AG09319 (cell line): ENCODE data around the gene IER3IP1.
A peak's percentile ranks its signal among the peaks of the same experiment; 100 is the strongest.
"Not testable (repeated sequence)": the region's sequence is repeated elsewhere in the genome, so short reads cannot be mapped to it uniquely, and the experiment has no call there.

Experiments used
- DNase-seq: peaks from one replicate; pipeline ENCODE4 v3.0.0-alpha.2; 2010; ENCODE audit warnings: low read depth; ENCODE audit errors: extremely low read depth
- TF ChIP-seq, protein P1 (sequence below): IDR thresholded peaks from 2 replicates; pipeline ENCODE4 v1.5.1; 2011; ENCODE audit warnings: low read depth, mild to moderate bottlenecking, inconsistent platforms, low read length, moderate library complexity

The IER3IP1 gene, protein sequence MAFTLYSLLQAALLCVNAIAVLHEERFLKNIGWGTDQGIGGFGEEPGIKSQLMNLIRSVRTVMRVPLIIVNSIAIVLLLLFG

DNA sequence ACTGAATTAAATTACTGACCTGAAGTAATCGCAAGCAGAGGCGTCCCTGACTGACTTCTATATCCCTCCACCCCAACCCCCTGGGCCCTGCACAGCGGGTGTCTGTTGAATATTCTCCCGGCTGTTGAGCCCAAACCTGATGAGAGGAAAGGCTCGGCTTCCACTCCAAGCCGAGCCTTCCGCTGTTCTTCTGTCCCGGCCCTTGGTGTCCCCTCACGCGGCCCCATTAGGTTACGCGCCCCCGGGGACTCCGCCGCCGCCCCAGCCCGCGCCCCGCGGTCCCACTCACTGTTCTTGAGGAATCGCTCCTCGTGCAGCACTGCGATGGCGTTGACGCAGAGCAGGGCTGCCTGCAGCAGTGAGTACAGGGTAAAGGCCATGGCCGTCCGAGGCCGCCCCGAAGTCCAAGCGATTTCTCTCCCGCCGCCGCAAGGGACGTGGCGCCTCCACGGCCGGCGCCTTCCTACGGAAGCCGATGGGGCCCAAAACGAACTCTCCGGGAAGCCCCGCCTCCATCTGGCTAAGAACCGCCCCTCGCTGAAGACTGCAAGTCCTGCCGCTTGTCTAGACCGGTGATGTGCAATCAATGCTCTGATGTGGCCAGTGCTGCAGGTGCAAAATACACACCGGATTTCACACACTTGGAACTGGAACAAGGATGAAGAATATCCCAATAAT lies at the start of gene IER3IP1:
Gene IER3IP1, minus strand, starts transcription at position 467 of the 678 bp plus-strand sequence. Its CDS starts 87 bp downstream, at position 380.
- TF ChIP-seq, protein P1, sequence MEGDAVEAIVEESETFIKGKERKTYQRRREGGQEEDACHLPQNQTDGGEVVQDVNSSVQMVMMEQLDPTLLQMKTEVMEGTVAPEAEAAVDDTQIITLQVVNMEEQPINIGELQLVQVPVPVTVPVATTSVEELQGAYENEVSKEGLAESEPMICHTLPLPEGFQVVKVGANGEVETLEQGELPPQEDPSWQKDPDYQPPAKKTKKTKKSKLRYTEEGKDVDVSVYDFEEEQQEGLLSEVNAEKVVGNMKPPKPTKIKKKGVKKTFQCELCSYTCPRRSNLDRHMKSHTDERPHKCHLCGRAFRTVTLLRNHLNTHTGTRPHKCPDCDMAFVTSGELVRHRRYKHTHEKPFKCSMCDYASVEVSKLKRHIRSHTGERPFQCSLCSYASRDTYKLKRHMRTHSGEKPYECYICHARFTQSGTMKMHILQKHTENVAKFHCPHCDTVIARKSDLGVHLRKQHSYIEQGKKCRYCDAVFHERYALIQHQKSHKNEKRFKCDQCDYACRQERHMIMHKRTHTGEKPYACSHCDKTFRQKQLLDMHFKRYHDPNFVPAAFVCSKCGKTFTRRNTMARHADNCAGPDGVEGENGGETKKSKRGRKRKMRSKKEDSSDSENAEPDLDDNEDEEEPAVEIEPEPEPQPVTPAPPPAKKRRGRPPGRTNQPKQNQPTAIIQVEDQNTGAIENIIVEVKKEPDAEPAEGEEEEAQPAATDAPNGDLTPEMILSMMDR: peak; percentile 13; the same call in 1 of the 2 replicates
- DNase-seq: peak; percentile 74

DNA sequence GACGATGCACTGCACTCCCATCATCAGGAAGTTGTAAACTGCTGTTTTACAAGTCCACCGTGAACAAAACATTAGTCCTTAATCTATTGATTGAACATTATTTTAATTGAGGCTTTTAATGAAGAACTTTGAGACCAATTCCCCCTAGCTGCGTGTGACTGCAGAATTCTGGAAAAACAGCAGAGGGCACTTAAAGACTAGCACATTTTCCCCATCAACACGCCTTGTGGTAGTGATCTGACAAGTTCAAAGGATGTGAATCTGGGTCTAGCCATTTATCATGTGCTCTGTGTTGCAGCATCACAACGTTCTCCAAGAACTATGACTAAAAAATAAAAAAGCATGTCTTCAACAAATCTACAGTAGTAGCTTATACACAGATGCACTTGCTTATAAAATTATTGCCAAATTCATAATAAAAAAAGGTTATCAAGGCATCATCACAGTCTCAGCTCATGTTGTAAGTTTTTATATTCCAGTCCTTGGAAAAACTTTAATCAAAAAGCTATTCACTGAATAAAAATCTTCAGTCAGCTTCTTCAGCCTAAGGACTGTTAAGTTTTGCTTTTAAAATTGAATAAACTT lies 39.5 kb upstream of the IER3IP1 start:
- DNase-seq: peak; percentile 19
- TF ChIP-seq, protein P1: peak; percentile 49

DNA sequence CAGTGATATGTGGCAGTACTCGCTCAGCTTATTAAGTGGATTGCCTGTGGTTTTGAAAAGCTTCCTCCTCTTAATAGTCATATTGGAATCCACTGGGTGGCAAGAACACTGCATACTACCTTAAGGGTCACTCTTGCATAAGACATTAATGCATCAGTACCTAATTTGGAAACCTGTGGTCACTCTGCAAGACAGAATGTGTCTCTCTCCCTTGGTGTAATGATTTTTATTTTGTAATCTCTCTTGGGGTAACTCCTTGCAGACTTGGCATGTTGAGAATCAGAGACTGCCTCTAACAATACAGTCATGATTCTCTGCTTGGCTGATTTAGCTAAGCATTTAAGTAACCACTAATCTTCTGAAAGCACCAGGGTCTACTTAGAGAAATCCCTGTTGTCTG lies 33.0 kb upstream of the IER3IP1 start:
- DNase-seq: no peak
- TF ChIP-seq, protein P1: no peak

DNA sequence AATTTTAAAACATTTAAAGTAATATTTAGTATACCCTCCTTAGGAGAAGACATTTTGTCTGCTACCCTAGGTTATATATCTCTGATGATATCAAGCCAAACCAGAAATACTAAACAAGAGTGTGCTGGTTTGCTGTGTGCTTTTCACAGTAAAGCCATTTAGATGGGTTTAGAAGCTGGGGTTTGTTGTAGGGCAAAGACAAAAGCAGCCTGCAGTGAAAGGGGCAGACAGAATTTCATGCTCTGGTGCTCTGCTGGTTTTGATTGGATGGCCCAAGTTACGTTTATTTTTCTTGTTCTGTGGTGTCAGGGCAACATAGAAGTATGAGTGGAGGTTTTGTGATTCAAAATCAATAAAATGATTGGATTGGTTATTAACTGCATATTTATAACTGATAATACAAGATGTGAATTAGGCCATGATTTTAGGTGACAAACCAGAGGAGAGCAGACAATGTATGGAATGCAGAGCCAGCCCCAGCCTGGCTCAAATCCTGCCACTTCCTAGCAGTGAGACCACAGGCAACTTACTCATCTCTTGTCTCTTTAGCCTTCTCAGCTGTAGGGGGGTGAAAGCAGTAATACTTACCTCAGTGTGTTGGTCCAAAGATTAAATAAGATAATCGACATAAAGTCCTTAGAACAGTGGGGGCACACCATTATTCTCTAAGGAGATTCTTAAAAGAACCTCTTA lies 30.9 kb upstream of the IER3IP1 start:
- DNase-seq: no peak
- TF ChIP-seq, protein P1: no peak

DNA sequence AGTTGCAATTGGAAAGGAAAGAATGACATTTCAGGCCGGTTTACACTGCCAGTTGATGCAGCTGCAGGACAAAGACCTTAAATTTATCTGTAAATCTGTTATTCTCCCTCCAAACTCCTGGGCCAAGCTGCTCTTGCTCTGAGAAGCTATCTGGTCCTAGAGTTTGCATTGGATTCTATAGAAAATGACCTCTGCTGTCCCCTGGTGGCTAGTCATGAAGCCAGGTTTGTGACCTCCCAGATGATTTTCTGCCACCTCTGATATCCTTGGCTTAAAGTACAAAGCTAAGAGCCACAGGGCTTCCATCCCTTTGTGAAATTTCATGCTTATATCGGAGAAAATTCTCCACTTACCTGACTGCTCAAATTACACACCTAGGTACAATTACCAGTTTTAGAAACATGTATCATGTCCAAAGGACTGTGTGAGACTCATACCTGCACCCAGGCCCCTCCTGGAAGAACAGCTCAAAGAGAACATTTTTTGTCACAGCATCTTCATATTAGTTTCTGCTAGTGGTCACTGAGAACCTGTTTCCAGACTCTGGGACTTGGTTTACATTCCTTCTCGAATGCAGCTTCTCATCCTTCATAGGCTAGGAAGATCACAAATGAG lies 28.9 kb upstream of the IER3IP1 start:
- DNase-seq: peak; percentile 11
- TF ChIP-seq, protein P1: peak; percentile 91

DNA sequence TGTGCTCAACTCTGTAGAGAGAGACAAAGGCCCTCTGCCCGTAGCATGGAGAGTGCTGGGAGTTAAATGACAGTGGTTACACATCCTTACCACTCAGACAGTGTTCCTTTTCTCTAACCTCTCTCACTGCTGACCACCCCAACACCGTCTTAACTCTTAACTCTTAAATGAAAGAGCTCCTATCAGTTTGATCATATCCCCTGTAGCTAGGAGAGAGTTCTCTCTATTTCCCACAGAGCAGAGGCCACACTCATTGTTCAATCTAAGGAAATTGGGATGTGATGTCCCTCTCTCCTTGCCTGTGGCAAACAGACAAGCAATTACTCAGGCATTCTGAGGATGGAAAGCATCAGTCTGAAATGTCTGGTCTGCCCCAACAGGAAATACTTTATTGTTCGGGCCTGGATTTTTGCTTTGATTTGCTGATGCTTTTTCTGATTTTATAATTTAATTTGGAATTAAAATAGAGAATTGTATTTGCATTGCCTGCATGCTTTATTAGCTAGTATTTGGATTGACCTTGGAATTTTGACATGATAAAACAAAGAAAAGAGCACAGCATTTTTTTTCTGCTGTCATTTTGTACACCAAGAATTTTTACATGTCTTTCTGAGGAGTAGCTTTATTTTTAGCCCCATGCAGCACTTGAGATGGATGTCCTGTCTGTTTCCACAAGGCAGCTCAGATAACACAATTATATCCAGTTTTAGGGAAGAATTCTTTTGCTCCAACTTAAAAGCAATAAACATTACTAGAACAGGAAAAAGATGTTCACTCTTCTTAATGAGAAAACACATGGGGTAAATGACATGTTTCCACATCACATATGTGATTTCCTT lies 27.7 kb upstream of the IER3IP1 start:
- DNase-seq: no peak
- TF ChIP-seq, protein P1: no peak

DNA sequence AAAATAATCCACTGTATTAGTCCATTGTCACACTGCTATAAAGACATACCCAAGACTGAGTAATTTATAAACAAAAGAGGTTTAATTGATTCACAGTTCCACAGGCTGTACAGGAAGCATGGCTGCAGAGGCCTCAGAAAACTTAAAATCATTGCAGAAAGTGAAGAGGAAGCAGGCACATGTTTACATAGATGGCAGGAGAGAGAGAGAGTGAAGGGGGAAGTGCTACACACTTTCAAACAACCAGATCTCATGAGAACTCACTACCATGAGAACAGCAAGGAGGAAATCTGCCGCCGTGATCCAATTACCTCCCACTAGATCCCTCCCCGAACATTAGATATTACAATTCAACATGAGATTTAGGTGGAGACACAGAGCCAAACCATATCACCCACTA lies 19.8 kb upstream of the IER3IP1 start:
- DNase-seq: not testable (repeated sequence)
